Measurements from ENCODE around the gene SMIM1. TPM values are rescaled to one million over a fixed set of nuclear protein-coding genes. Genes with fewer than 3 reads are reported as not detected.

SMIM1 gene
- total RNA-seq, 6 experiments from 2014 or later, result 2.6 to 8.7 (median 4.6) TPM

DNA sequence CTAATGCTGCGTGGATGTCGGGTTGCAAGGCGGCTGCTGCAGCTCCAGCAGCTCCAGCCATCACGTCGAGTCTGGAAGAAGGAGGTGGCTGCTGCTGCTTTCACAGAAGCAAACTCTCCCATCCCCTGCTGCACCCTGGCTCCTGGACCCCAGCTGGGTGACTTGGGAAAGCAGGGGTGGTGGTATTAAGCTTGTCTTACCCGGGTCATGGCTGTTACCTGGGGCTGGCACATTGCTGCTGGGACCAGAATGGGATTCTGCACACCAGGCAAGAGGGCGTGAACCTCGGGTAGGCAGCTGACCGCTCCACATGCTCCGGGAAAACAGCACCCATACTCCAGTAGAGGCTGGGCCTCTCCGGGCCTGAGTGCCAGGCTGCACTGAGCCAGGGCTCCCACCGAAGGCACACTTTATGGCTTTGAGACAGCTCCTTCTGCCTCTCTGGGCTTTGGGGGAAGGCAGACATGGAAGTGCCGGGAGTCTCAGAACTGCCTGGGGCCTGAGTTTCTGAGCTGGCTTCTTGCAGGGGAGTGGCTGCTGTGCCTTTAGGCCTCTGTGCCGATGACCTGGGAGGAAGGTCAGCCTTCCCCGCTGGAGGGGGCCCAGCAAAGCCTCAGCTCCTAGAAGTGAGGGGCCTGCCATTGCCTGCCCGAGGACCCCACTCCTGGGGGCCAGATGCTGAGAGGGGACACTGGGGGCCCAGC, 1.2 kb downstream of the SMIM1 start:
- Histone ChIP-seq H3K27me3 (no peaks in the 10 kb centered on the region), H3K4me3 (peak overlapping the region in 1 of 3 donors; percentile 74), H3K9me3 (no peaks in the 10 kb centered on the region), H3K27ac (no peak overlapping the region), H3K36me3 (peaks cover 0 to 1% (median 0%) of the 10 kb centered on the region in 4 donors), H3K4me1 (peaks cover 0 to 33% (median 12%) of the 10 kb centered on the region in 4 donors)
- ATAC-seq, result no peak
- no CpG with 5 or more reads among the region's 16 CpGs for WGBS (ENCODE audit: insufficient coverage, low coverage, low lambda C conversion rate, missing lambda C conversion rate)
- peak in 1 of 3 donors; percentile 46 for DNase-seq
- TF ChIP-seq, protein P1, sequence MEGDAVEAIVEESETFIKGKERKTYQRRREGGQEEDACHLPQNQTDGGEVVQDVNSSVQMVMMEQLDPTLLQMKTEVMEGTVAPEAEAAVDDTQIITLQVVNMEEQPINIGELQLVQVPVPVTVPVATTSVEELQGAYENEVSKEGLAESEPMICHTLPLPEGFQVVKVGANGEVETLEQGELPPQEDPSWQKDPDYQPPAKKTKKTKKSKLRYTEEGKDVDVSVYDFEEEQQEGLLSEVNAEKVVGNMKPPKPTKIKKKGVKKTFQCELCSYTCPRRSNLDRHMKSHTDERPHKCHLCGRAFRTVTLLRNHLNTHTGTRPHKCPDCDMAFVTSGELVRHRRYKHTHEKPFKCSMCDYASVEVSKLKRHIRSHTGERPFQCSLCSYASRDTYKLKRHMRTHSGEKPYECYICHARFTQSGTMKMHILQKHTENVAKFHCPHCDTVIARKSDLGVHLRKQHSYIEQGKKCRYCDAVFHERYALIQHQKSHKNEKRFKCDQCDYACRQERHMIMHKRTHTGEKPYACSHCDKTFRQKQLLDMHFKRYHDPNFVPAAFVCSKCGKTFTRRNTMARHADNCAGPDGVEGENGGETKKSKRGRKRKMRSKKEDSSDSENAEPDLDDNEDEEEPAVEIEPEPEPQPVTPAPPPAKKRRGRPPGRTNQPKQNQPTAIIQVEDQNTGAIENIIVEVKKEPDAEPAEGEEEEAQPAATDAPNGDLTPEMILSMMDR (IDR thresholded peaks at IDR 0.05), result no peak
- no peak for TF ChIP-seq POLR2A (IDR thresholded peaks at IDR 0.05)
- intact Hi-C loops (cut with DNase I), result no loop called here

DNA sequence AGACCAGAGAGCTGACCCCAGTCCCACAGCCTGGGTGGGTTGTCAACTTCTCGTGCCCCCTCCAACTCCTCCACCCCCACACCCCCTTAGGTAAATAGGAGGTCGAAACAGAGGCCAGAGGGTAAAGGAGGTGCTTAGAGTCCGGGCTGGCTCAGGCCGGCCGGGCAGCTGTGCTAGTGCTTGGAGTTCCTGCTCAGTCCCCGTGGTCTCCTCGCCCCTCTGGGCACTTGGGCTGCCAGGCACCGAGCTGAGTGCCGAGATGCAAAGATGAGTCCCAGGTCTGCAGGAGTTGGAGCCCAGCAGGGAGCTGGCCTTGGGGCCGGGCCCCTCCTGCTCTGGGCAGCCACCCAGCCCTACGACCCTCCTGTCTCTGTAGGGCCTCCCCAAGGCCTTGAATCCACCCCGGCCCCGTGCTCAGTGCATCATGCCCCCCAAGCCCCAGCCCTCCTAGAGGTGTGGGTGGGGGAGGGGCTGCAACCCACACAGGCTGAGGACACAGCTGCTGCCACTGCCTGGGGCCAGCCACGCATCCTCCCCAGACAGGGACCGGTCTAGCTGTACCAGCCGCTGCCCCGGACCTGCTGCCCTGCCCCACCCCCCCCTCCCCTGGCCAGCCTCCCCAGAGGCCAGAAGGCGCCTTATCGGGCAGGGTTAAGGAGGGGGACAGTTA, 1.9 kb downstream of the SMIM1 start:
- no peaks in the 10 kb centered on the region for H3K9me3 ChIP-seq
- H3K4me1 ChIP-seq, result peaks cover 0 to 33% (median 12%) of the 10 kb centered on the region in 4 donors
- WGBS (ENCODE audit: insufficient coverage, low coverage, low lambda C conversion rate, missing lambda C conversion rate), result 63% methylated on average over 6 of the region's 19 CpGs
- no peak overlapping the region for H3K4me3 ChIP-seq
- ATAC-seq, result no peak
- TF ChIP-seq, protein P1 (IDR thresholded peaks at IDR 0.05), result no peak
- no peak for TF ChIP-seq POLR2A (IDR thresholded peaks at IDR 0.05)
- peaks cover 0 to 6% (median 0%) of the 10 kb centered on the region in 4 donors for H3K36me3 ChIP-seq
- H3K27ac ChIP-seq, result no peak overlapping the region
- intact Hi-C loops (cut with DNase I), result no loop called here
- DNase-seq, result peak in 1 of 3 donors; percentile 48
- no peaks in the 10 kb centered on the region for H3K27me3 ChIP-seq

DNA sequence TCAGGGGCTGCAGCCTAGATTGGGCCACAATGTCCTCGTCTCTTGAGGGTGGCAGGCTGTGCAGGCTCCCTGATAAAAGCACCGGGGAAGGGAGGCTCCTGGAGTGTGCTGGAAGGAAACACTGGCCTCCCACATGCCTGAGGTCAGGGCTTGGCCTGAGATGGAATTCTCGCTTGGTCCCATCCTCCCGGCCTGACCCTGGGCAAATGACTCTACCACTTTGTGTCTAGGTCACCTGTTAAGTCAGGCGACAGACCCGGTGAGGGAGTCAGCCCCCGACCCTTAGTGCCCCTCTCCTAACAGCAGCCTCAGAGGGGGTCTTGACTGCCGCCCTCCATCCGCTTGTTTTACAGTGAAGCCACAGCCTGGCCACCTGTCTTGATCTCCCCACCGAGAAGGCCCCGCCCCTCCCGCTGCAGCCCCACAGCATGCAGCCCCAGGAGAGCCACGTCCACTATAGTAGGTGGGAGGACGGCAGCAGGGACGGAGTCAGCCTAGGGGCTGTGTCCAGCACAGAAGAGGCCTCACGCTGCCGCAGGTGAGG, 2.5 kb downstream of the SMIM1 start:
- Histone ChIP-seq H3K36me3 (peaks cover 0 to 12% (median 2%) of the 10 kb centered on the region in 4 donors), H3K4me3 (no peak overlapping the region), H3K27ac (no peak overlapping the region), H3K9me3 (no peaks in the 10 kb centered on the region), H3K27me3 (no peaks in the 10 kb centered on the region), H3K4me1 (peaks cover 0 to 33% (median 12%) of the 10 kb centered on the region in 4 donors)
- intact Hi-C loops (cut with DNase I), result no loop called here
- ATAC-seq, result no peak
- DNase-seq, result peak in 1 of 3 donors; percentile 45
- 13% methylated on average over 3 of the region's 17 CpGs for WGBS (ENCODE audit: insufficient coverage, low coverage, low lambda C conversion rate, missing lambda C conversion rate)
- TF ChIP-seq, protein P1 (IDR thresholded peaks at IDR 0.05), result no peak
- no peak for TF ChIP-seq POLR2A (IDR thresholded peaks at IDR 0.05)

DNA sequence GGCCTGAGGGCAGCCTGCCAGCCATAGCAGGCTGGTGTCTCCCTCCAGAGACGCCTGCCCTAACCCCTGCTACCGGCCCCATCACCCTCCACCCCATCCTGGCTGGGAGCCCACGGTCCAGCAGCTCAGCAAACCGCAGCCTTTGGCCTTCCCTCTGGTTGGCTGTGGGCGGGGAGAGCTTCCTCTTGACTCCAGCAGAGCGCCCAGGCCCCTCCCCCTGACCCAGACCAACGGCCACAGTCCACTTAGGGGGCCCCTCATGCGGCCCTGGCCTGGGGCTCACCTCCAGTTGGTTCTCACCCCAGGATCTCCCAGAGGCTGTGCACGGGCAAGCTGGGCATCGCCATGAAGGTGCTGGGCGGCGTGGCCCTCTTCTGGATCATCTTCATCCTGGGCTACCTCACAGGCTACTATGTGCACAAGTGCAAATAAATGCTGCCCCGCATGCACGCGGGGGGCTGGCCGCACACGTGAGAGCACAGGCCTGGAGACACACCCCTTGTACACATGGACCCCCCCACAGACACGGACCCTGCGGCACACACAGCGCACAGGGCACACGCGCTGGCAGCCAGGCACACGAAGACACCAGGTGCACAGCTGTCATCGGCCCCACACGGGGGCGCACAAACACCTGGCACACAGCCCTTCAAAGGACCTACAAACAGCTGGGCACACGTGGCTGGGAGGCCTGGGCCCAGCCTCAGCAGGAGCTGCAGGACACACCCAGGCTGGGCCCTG, 3.1 kb downstream of the SMIM1 start:
- Histone ChIP-seq H3K9me3 (no peaks in the 10 kb centered on the region), H3K4me3 (no peak overlapping the region), H3K27me3 (no peaks in the 10 kb centered on the region), H3K4me1 (peaks cover 0 to 33% (median 12%) of the 10 kb centered on the region in 4 donors), H3K27ac (no peak overlapping the region), H3K36me3 (peaks cover 0 to 18% (median 3%) of the 10 kb centered on the region in 4 donors)
- DNase-seq, result peak; percentile 84 to 91 (median 89)
- TF ChIP-seq, protein P1 (IDR thresholded peaks at IDR 0.05), result peak; percentile 38 to 63 (median 52)
- TF ChIP-seq POLR2A (IDR thresholded peaks at IDR 0.05), result no peak
- peak; percentile 67 to 76 (median 72) for ATAC-seq
- intact Hi-C loops (cut with DNase I), result no loop called here
- WGBS (ENCODE audit: insufficient coverage, low coverage, low lambda C conversion rate, missing lambda C conversion rate), result 0% methylated on average over 15 of the region's 27 CpGs

All from right lobe of liver (tissue), 6 donors.